Endothelial cell (in vitro differentiated cells): Measurements from ENCODE around the gene ANKS1B. TPM values are rescaled to one million over a fixed set of nuclear protein-coding genes. Genes with fewer than 3 reads are reported as not detected.

Source experiments
- DNase-seq: peaks from one replicate; pipeline ENCODE4 v3.0.0; 2021; ENCODE audit warnings: low spot score
- H3K27ac Mint-ChIP-seq: one replicate; pipeline ENCODE4 v1.8.0; 2021; ENCODE audit warnings: mixed read lengths, inconsistent platforms; ENCODE audit not compliant: unreplicated experiment
- H3K27me3 Mint-ChIP-seq: one replicate; pipeline ENCODE4 v1.8.0; 2021; ENCODE audit warnings: mild to moderate bottlenecking, moderate library complexity, mixed read lengths, inconsistent platforms; ENCODE audit not compliant: unreplicated experiment
- H3K36me3 Mint-ChIP-seq: one replicate; pipeline ENCODE4 v1.8.0; 2021; ENCODE audit warnings: mild to moderate bottlenecking, low read depth, mixed read lengths, inconsistent platforms; ENCODE audit not compliant: unreplicated experiment
- H3K4me1 Mint-ChIP-seq: one replicate; pipeline ENCODE4 v1.8.0; 2021; ENCODE audit warnings: mild to moderate bottlenecking, mixed read lengths, inconsistent platforms; ENCODE audit not compliant: unreplicated experiment
- H3K4me3 Mint-ChIP-seq: one replicate; pipeline ENCODE4 v1.8.0; 2021; ENCODE audit warnings: mild to moderate bottlenecking, mixed read lengths, inconsistent platforms; ENCODE audit not compliant: unreplicated experiment
- H3K9me3 Mint-ChIP-seq: one replicate; pipeline ENCODE4 v1.8.0; 2021; ENCODE audit warnings: mixed read lengths, inconsistent platforms; ENCODE audit not compliant: unreplicated experiment
- CTCF ChIP-seq: fragments of 200-600 bp; sonication (generic); IDR thresholded peaks from one replicate; pipeline ENCODE4 v1.5.0; 2021; ENCODE audit warnings: antibody characterized with exemption; ENCODE audit not compliant: unreplicated experiment
- total RNA-seq: library from RNA; stranded (reverse); fragmentation: NEBNext Ultra II Directional; extraction: Animal tissue kit (Norgen Biotek cat#: 25700); gene quantifications from one replicate; pipeline ENCODE4 v1.2.1, GENCODE V29; 2021; ENCODE audit not compliant: unreplicated experiment

Gene ANKS1B
- total RNA-seq, 1 donor from 2014 or later: 2.6 TPM

- no peak for TF ChIP-seq CTCF
- DNase-seq: no peak
- Mint-ChIP-seq H3K4me3 (no peak overlapping the region), H3K9me3 (no peaks in the 10 kb centered on the region), H3K27ac (no peak overlapping the region), H3K4me1 (no peaks in the 10 kb centered on the region), H3K27me3 (no peaks in the 10 kb centered on the region), H3K36me3 (no peaks in the 10 kb centered on the region)
Measured at GRCh38 chr12:99686142-99686541, 298.6 kb downstream of the ANKS1B start.

DNA sequence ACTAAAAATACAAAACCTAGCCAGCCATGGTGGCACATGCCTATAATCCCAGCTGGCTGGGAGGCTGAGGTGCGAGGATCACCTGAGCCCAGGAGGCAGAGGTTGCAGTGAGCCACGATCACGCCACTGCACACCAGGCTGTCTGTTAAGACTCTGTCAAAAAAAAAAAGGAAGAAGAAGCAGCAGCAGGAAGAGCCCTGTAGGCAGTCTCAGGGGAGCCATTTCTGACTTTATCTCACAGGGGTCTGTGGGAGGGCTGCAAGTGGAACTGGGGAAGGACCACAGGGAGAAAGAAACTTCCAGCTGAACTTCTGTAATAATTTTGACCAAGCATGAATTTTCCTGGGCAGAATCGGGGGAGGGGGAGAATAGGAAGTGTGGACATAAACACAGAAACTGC, 304.5 kb downstream of the ANKS1B start:
- Mint-ChIP-seq H3K4me1 (no peaks in the 10 kb centered on the region), H3K27me3 (no peaks in the 10 kb centered on the region), H3K9me3 (no peaks in the 10 kb centered on the region), H3K27ac (no peak overlapping the region), H3K36me3 (no peaks in the 10 kb centered on the region), H3K4me3 (no peak overlapping the region)
- DNase-seq: no peak
- no peak for TF ChIP-seq CTCF

DNA sequence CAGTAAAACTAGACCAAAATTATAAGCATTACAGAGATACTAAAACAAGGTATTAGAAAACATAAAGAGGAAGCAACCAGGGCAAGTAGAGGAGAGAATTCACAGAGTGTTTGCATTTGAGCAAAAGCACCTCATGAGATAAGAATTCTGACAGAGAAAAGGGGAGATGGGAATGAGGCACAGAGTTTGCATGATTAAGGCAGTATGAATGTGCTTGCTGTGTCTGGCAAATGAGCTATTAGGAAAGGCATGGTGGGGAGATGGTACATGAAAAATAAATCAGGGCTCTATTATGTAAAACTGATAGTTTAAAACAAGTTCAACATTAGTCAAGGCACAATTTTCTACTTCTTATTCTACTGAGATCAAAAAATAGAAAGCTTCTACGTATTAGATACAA, 314.1 kb downstream of the ANKS1B start:
- H3K4me3 Mint-ChIP-seq: no peak overlapping the region
- H3K36me3 Mint-ChIP-seq: no peaks in the 10 kb centered on the region
- H3K4me1 Mint-ChIP-seq: no peaks in the 10 kb centered on the region
- TF ChIP-seq CTCF: no peak
- no peak for DNase-seq
- no peaks in the 10 kb centered on the region for H3K27me3 Mint-ChIP-seq
- no peaks in the 10 kb centered on the region for H3K9me3 Mint-ChIP-seq
- H3K27ac Mint-ChIP-seq: no peak overlapping the region

DNA sequence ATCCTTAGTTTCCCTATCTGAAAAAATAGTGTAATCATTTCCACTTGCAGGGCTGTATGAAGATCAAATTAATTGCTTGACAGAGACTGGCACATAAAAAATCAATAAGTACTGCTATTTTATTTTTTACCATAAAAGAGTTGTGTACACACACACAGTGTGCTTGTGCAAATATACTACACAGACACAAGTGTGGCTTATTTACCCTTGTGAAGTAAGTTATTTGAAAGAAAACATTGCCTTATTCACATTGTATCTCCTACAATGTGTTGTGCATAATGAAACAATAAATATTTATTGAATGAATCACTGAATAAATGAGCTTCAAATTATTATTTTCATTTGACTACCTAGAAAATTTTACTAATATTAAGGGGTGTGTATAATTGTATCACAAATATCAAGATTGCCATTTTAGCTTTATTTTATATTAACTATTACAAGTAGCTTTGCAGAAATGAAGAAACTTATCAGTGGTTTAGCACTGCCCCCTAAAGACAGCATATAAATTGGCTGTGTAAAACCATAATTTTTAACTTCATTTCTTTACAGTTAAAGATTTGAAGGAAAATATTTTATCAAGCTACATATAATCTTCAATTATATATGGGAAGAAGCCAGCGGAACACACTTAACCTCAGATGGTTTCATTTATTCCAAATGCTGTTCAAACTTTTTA, 325.9 kb downstream of the ANKS1B start:
- H3K36me3 Mint-ChIP-seq: no peaks in the 10 kb centered on the region

More for the DNA sequence above, 325.9 kb downstream of the ANKS1B start:
- Mint-ChIP-seq H3K4me3 (no peak overlapping the region), H3K27me3 (no peaks in the 10 kb centered on the region), H3K4me1 (no peaks in the 10 kb centered on the region), H3K27ac (no peak overlapping the region), H3K9me3 (no peaks in the 10 kb centered on the region)
- TF ChIP-seq CTCF: peak; percentile 28
- no peak for DNase-seq
